A673 (cell line): Measurements from ENCODE around the gene KCNK7. TPM values are rescaled to one million over a fixed set of nuclear protein-coding genes. Genes with fewer than 3 reads are reported as not detected.
A peak's percentile ranks its signal among the peaks of the same experiment; 100 is the strongest.

Source experiments
- BruUV-seq: library from RNA; stranded (reverse); fragments of 400-500 nt; replicated peaks from 2 replicates; lab custom pipeline; 2021; lab: Mats Ljungman, UMichigan
- CTCF ChIA-PET: fragments of 300-600 bp; sonication (Branson Sonifier 250); formaldehyde crosslinking; loops from one replicate; lab custom pipeline; 2022; ENCODE audit warnings: antibody characterized with exemption; lab: Charles Lee
- POLR2A ChIA-PET: fragments of 300-600 bp; sonication (Branson Sonifier 250); formaldehyde crosslinking; loops from one replicate; lab custom pipeline; 2022; ENCODE audit warnings: antibody characterized with exemption; ENCODE audit not compliant: low non-redundant PET; lab: Charles Lee
- DNase-seq: peaks from one replicate; pipeline ENCODE4 v3.0.0-alpha.2; 2015; ENCODE audit warnings: low spot score
- H3K27ac ChIP-seq: fragments of 200-600 bp; sonication (generic); 2 replicates; pipeline ENCODE4 v1.5.1; 2016; ENCODE audit warnings: mixed run types, low read depth, mild to moderate bottlenecking, mixed read lengths, antibody characterized with exemption, low read length; ENCODE audit not compliant: poor library complexity, severe bottlenecking
- H3K27me3 ChIP-seq: fragments of 200-600 bp; sonication (generic); replicated peaks from 2 replicates; pipeline ENCODE4 v1.6.1; 2017; ENCODE audit warnings: mixed run types, low read depth, mild to moderate bottlenecking, mixed read lengths, antibody characterized with exemption, low read length; ENCODE audit not compliant: insufficient read depth, poor library complexity
- H3K36me3 ChIP-seq: fragments of 200-600 bp; sonication (generic); 2 replicates; pipeline ENCODE4 v1.6.1; 2016; ENCODE audit warnings: mixed run types, mild to moderate bottlenecking, mixed read lengths, antibody characterized with exemption, low read length; ENCODE audit not compliant: insufficient read depth, poor library complexity, severe bottlenecking
- H3K4me1 ChIP-seq: fragments of 200-600 bp; sonication (generic); 2 replicates; pipeline ENCODE4 v1.6.1; 2017; ENCODE audit warnings: mixed run types, mild to moderate bottlenecking, mixed read lengths, antibody characterized with exemption, low read length; ENCODE audit not compliant: insufficient read depth, poor library complexity, severe bottlenecking
- H3K4me3 ChIP-seq: fragments of 200-600 bp; sonication (generic); 2 replicates; pipeline ENCODE4 v1.5.1; 2016; ENCODE audit warnings: low read depth, mixed run types, mild to moderate bottlenecking, mixed read lengths, low read length; ENCODE audit not compliant: poor library complexity, severe bottlenecking
- H3K9me3 ChIP-seq: fragments of 200-600 bp; sonication (generic); 2 replicates; pipeline ENCODE4 v1.6.1; 2016; ENCODE audit warnings: mixed run types, low read depth, mild to moderate bottlenecking, mixed read lengths, antibody characterized with exemption, low read length; ENCODE audit not compliant: poor library complexity, severe bottlenecking
- EZH2 ChIP-seq: fragments of 200-600 bp; sonication (generic); IDR thresholded peaks from 2 replicates; pipeline ENCODE4 v1.6.1; 2017; ENCODE audit warnings: borderline replicate concordance, low read depth, mild to moderate bottlenecking, mixed read lengths, antibody characterized with exemption, low read length; ENCODE audit not compliant: poor library complexity, severe bottlenecking
- intact Hi-C: fragments of 100-400 bp; cut with micrococcal nuclease; formaldehyde crosslinking; loops from one replicate; pipeline ENCODE4 v1.10.0; 2022; ENCODE audit not compliant: unreplicated experiment
- total RNA-seq: library from RNA; stranded (reverse); gene quantifications from 2 replicates; pipeline ENCODE4 v1.2.3, GENCODE V29; 2021
- TF ChIP-seq, protein P1 (sequence below): fragments of 300-800, 200-600 bp; sonication (generic); conservative IDR thresholded peaks from 2 replicates; pipeline ENCODE4 v1.5.1; 2017; ENCODE audit warnings: low read depth, mild to moderate bottlenecking, antibody characterized with exemption, low read length, moderate library complexity, mixed read lengths

The KCNK7 gene
- total RNA-seq, 1 experiment from 2014 or later: 2.3 TPM

DNA sequence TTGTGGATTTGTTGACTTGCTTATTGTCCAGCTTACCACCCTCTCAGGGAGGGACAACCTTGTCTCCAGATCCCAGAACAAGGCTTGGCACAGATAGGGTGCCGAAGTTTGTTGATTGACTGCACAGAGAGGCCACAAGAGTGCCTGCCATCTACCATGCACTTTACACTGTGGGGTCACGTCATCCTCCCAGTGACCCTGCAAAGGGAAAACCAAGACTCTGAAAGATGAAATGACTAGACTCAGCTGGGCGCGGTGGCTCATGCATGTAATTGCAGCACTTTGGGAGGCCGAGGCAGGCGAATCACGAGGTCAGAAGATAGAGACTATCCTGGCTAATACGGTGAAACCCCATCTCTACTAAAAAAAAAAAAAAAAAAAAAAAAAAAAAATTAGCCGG, 32.8 kb downstream of the KCNK7 start:
- no peak for DNase-seq
- ChIA-PET CTCF (interaction anchor here (0.6 kb wide), 1 partner anchor 16 kb away, joined by 9 read pairs; no protein-coding TSS in a partner anchor), POLR2A (interaction anchor here (0.7 kb wide), 1 partner anchor 59 kb away, joined by 3 read pairs; no protein-coding TSS in a partner anchor)
- Histone ChIP-seq H3K4me1 (peaks cover 34% of the 10 kb centered on the region), H3K9me3 (no peaks in the 10 kb centered on the region), H3K27ac (no peak overlapping the region), H3K36me3 (peaks cover 1% of the 10 kb centered on the region), H3K27me3 (no peaks in the 10 kb centered on the region), H3K4me3 (no peak overlapping the region)
- no peak for TF ChIP-seq EZH2
- TF ChIP-seq, protein P1, sequence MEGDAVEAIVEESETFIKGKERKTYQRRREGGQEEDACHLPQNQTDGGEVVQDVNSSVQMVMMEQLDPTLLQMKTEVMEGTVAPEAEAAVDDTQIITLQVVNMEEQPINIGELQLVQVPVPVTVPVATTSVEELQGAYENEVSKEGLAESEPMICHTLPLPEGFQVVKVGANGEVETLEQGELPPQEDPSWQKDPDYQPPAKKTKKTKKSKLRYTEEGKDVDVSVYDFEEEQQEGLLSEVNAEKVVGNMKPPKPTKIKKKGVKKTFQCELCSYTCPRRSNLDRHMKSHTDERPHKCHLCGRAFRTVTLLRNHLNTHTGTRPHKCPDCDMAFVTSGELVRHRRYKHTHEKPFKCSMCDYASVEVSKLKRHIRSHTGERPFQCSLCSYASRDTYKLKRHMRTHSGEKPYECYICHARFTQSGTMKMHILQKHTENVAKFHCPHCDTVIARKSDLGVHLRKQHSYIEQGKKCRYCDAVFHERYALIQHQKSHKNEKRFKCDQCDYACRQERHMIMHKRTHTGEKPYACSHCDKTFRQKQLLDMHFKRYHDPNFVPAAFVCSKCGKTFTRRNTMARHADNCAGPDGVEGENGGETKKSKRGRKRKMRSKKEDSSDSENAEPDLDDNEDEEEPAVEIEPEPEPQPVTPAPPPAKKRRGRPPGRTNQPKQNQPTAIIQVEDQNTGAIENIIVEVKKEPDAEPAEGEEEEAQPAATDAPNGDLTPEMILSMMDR: no peak
- no TSS peak for BruUV-seq
- intact Hi-C loops: no loop called here

DNA sequence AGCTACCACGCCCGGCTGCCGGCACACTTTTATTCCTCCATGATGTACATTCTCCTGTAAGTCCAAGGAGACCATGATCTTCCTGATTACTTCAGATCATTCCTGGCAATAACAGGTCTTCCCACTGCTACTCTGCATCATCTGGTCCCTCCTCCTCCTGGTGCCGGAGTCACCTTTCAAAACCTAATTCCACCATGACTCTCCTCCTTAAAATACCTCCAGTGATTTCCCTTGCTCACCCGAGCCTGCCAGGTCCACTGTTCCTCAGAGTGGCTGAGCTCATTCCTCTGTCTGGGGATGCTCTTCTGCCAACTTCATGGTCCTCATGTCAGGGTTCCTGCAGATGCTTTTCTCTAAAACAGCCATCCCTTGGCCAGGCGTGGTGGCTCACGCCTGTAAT, 33.6 kb downstream of the KCNK7 start:
- Histone ChIP-seq H3K36me3 (no peaks in the 10 kb centered on the region), H3K27ac (no peak overlapping the region), H3K4me1 (peaks cover 34% of the 10 kb centered on the region), H3K4me3 (no peak overlapping the region), H3K27me3 (no peaks in the 10 kb centered on the region), H3K9me3 (no peaks in the 10 kb centered on the region)
- ChIA-PET POLR2A (no interaction called here), CTCF (no interaction called here)
- DNase-seq: no peak
- BruUV-seq: no TSS peak
- intact Hi-C loops: no loop called here
- TF ChIP-seq, protein P1: no peak
- no peak for TF ChIP-seq EZH2

DNA sequence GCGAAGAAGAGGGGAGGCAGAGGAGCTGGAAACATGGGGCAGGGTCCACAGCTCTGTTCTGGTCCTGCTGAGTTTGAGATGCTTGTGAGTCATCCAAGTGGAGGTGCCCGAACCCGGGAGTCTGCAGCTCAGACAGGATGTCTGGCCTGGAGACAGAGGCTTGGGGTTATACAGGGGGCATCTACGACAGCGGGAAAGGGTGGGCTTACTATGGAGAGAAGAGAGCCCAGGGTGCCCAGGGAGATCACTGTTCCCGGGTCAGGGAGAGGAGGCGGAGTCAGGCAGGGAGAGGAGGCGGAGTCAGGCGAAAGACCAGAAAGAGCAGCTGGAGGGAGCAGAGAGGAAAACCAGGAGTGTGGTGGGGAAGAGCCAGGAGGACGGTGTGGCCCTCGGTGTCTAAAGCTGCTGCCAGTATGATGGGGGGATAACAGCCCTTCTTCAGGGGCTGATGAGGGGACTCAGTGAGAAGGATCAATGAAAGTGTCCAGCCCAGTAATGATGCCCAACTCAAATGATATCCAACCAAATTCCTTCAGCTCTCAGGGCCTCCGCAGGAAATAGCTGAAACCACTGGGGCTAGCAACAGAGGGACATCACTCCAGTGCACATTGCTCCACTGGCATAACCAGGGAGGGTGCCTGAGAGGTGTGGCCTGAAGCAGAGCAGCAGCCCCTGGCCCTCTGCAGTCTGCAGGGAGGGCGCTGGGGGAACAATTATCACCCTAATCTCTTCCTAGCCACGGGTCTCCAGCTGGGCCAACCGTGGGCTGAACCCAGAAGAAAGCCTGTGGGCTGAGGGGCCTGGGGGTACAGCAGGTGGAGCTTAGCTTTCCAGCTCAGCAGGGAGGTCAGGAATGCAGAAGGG, 34.8 kb downstream of the KCNK7 start:
- H3K4me3 ChIP-seq: no peak overlapping the region
- no peaks in the 10 kb centered on the region for H3K36me3 ChIP-seq
- no peaks in the 10 kb centered on the region for H3K27me3 ChIP-seq
- ChIA-PET POLR2A (interaction anchor here (0.8 kb wide), 2 partner anchors 9 to 138 kb away, joined by 3 to 9 read pairs; partner anchors contain the start of genes NEAT1 and ZNRD2), CTCF (interaction anchor here (0.7 to 0.8 kb wide), 3 partner anchors 10 to 65 kb away, joined by 4 to 12 read pairs (median 4); no protein-coding TSS in a partner anchor)
- no TSS peak for BruUV-seq
- peak; percentile 77 for DNase-seq
- H3K9me3 ChIP-seq: no peaks in the 10 kb centered on the region
- intact Hi-C loops: no loop called here
- peak overlapping the region; percentile 49 for H3K27ac ChIP-seq
- peaks cover 41% of the 10 kb centered on the region for H3K4me1 ChIP-seq
- TF ChIP-seq EZH2: no peak
- TF ChIP-seq, protein P1: no peak
